Adrenal gland (tissue), 12 donors: ENCODE data around the gene DOP1A. TPM values are rescaled to one million over a fixed set of nuclear protein-coding genes. Genes with fewer than 3 reads are reported as not detected.

ENCODE experiments used
- DNase-seq, 7 donors: peaks; one replicate each; pipeline ENCODE4 v3.0.0-alpha.2; 2019 to 2020
- H3K27ac ChIP-seq, 5 donors: fragments of 200-600 bp; sonication (generic) in 4 of 5; 1 replicate in 3 of 5; 2 replicates in 2 of 5; pipeline versions ENCODE4 v1.5.1 to v1.8.0; 2016 to 2020; ENCODE audit warnings: mild to moderate bottlenecking in 1 of 5
- H3K27me3 ChIP-seq: fragments of 200-600 bp; 2 replicates; pipeline ENCODE4 v1.8.0; 2021
- H3K36me3 ChIP-seq, 2 donors: fragments of 200-600 bp; replicated peaks in 1 of 2; 1 replicate in 1 of 2; 2 replicates in 1 of 2; pipeline versions ENCODE4 v1.5.1 to v1.8.0; 2018 to 2022
- H3K4me1 ChIP-seq, 2 donors: fragments of 200-600 bp; replicated peaks in 1 of 2; 1 replicate in 1 of 2; 2 replicates in 1 of 2; pipeline versions ENCODE4 v1.5.1 to v1.8.0; 2018 to 2021
- H3K4me3 ChIP-seq, 4 donors: fragments of 200-600 bp; sonication (generic) in 3 of 4; one replicate each; pipeline ENCODE4 v1.5.1; 2016 to 2018
- H3K9me3 ChIP-seq, 3 donors: fragments of 200-600 bp; sonication (generic) in 1 of 3; replicated peaks in 1 of 3; 1 replicate in 2 of 3; 2 replicates in 1 of 3; pipeline versions ENCODE4 v1.5.1 to v1.8.0; 2016 to 2021
- POLR2A ChIP-seq, 2 donors: fragments of 450-650 bp; IDR thresholded peaks; one replicate each; pipeline ENCODE4 v1.6.1; 2017; ENCODE audit warnings: antibody characterized with exemption in 2 of 2, mild to moderate bottlenecking in 2 of 2, moderate library complexity in 1 of 2
- WGBS, 4 donors: extraction: QIAGEN DNeasy Blood & Tissue Kit in 2 of 4; methylation state at CpG; one replicate each; pipeline versions ENCODE4 v1.1.5 to v1.1.7; 2013 to 2017; 5-methylcytosine and 5-hydroxymethylcytosine counted together
- intact Hi-C, 2 donors: fragments of 100-400 bp; cut with DNase I; formaldehyde crosslinking; loops; one replicate each; pipeline versions ENCODE4 v1.14.1 to v1.15.0; 2022 to 2023
- polyA plus RNA-seq, 3 donors: library from polyadenylated mRNA; stranded (reverse); fragments of 200-250 nt in 2 of 3; fragments of 350-450 nt in 1 of 3; fragmentation: Illumina TruSeq in 1 of 3; extraction: RNeasy Lipid Tissue Mini Kit (QIAGEN cat#74804) in 1 of 3; gene quantifications; one replicate each; pipeline ENCODE4 v1.2.3, GENCODE V29; 2013 to 2014
- total RNA-seq, 9 donors: library from RNA; depleted of rRNA in 4 of 9; stranded (reverse); fragments of >200 nt in 4 of 9; fragments of 120-200 nt in 1 of 9; fragmentation: NEBNext Ultra II Directional in 1 of 9; extraction: Animal tissue kit (Norgen Biotek cat#: 25700) in 1 of 9; gene quantifications; one replicate each; pipeline versions ENCODE4 v1.1.0 to v1.2.4, GENCODE V29; 2013 to 2023
- TF ChIP-seq, protein P1 (sequence below), 6 experiments: fragments of 450-650 bp in 4 of 6; fragments of 200-600 bp in 2 of 6; sonication (generic) in 1 of 6; IDR thresholded peaks; 1 replicate in 5 of 6; 2 replicates in 1 of 6; pipeline versions ENCODE4 v1.5.1 to v1.8.0; 2016 to 2021; ENCODE audit warnings: antibody characterized with exemption in 6 of 6, mild to moderate bottlenecking in 2 of 6, moderate library complexity in 1 of 6
- donor health status: healthy with polysubstance abuse.
- donor health status: Bipolar disorder and iron deficiency.
- donor health status: DM: yes; HTN: yes; CAD: no.
- donor health status: DM: no; HTN: no; CAD: no.
- donor health status: DM: no; HTN: no; CAD: no.
- donor health status: DM: yes; HTN: yes; CAD: no.

Gene DOP1A
- total and polyA plus RNA-seq, 12 donors: 11.3 to 33.6 (median 17.8) TPM

DNA sequence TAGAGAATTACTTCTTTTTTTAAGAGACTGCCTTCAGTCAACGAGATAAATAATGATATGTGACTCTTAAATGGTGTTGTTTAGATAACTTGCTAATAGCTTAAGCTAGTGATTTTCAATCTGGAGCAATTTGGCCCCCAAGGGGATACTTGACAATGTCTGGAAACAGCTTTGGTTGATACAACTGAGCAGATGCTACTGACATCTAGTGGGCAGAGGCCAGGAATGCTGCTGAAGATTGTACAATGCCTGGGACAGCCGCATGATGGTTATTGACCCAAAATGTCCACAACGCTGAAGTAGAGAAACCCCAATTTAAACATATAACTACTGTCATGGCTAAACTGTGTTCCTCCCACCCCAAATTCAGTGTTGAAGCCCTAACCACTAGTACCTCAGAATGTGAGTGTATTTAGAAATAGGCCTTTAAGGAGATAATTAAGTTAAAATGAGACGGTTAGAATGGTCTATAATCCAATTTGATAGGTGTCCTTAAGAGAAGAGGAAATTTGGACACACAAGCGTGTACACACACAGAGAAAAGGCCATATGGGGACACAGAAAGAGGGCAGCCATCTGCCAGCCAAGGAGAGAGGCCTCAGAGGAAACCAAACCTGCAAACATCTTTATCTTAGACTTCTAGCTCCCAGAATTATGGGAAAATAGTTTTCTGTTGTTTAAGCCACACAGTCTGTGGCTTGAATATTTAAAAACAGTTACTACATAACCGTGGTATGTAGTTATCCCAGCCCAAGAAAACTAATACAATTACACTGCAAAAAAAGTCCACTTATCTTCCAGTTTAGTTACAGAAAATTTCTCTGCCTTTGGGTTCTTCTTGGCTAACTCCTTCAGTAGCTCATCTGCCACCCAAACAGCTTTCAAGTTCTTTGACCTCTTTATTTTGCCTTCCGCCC, 147.9 kb downstream of the DOP1A start:
- DNase-seq: peak; percentile 61 to 89 (median 68)
- TF ChIP-seq POLR2A (IDR thresholded peaks at IDR 0.05): no peak
- TF ChIP-seq, protein P1, sequence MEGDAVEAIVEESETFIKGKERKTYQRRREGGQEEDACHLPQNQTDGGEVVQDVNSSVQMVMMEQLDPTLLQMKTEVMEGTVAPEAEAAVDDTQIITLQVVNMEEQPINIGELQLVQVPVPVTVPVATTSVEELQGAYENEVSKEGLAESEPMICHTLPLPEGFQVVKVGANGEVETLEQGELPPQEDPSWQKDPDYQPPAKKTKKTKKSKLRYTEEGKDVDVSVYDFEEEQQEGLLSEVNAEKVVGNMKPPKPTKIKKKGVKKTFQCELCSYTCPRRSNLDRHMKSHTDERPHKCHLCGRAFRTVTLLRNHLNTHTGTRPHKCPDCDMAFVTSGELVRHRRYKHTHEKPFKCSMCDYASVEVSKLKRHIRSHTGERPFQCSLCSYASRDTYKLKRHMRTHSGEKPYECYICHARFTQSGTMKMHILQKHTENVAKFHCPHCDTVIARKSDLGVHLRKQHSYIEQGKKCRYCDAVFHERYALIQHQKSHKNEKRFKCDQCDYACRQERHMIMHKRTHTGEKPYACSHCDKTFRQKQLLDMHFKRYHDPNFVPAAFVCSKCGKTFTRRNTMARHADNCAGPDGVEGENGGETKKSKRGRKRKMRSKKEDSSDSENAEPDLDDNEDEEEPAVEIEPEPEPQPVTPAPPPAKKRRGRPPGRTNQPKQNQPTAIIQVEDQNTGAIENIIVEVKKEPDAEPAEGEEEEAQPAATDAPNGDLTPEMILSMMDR (IDR thresholded peaks at IDR 0.05): peak; percentile 68 to 87 (median 78)
- Histone ChIP-seq H3K9me3 (no peaks in the 10 kb centered on the region), H3K4me1 (peaks cover 0 to 12% of the 10 kb centered on the region in 2 donors), H3K36me3 (peaks cover 0 to 4% of the 10 kb centered on the region in 2 donors), H3K27ac (peak overlapping the region in 1 of 5 donors; percentile 24), H3K27me3 (no peaks in the 10 kb centered on the region), H3K4me3 (no peak overlapping the region)
- intact Hi-C loops: loop anchor here (10.0 kb wide), 1 partner anchor 151 kb away; the partner anchor contains the start of genes DOP1A (in 2 of the 2) and UBE3D (in 2 of the 2)
- 29 to 39% (median 30%) methylated on average over 7 of the region's 7 CpGs for WGBS, 4 donors

- H3K4me3 ChIP-seq: no peak overlapping the region
- peaks cover 0 to 12% of the 10 kb centered on the region in 2 donors for H3K4me1 ChIP-seq
- no peak overlapping the region for H3K27ac ChIP-seq
- peak in 2 of 7 donors; percentile 12 to 16 for DNase-seq
- H3K9me3 ChIP-seq: no peaks in the 10 kb centered on the region
- TF ChIP-seq POLR2A (IDR thresholded peaks at IDR 0.05): no peak
- TF ChIP-seq, protein P1 (IDR thresholded peaks at IDR 0.05): no peak
- intact Hi-C loops: loop anchor here (10.0 kb wide), 1 partner anchor 152 kb away; the partner anchor contains the start of genes DOP1A (in 2 of the 2) and UBE3D (in 2 of the 2)
- no peaks in the 10 kb centered on the region for H3K27me3 ChIP-seq
- peaks cover 0 to 4% of the 10 kb centered on the region in 2 donors for H3K36me3 ChIP-seq
These were observed 149.3 kb downstream of the DOP1A start for GRCh38 chr6:83216806-83217205.

Other genes starting within 250 kb of the DOP1A start
- gene UBE3D, start 1.8 kb upstream of the DOP1A start, total RNA-seq: 10 to 100 TPM in 2 of 9 donors, 1 to 10 TPM in 7; 1.3 to 12.3 (median 7.7) TPM
- gene UBE3D, start 1.8 kb upstream of the DOP1A start, polyA plus RNA-seq: 10 to 100 TPM in 1 of 3 donors, 1 to 10 TPM in 2; 3.1 to 15.9 (median 9.5) TPM
- 100 to 1,000 TPM in 1 of 9 donors, 10 to 100 TPM in 8; 19.7 to 124 (median 43.0) TPM for gene PGM3, start 125.6 kb downstream of the DOP1A start, total RNA-seq
- gene PGM3, start 125.6 kb downstream of the DOP1A start, polyA plus RNA-seq: 10 to 100 TPM; 14.7 to 78.5 (median 15.3) TPM
- 10 to 100 TPM in 1 of 9 donors, 1 to 10 TPM in 8; 4.6 to 12.0 (median 8.1) TPM for gene RWDD2A, start 125.7 kb downstream of the DOP1A start, total RNA-seq
- 10 to 100 TPM in 1 of 3 donors, 1 to 10 TPM in 2; 6.7 to 18.3 (median 7.3) TPM for gene RWDD2A, start 125.7 kb downstream of the DOP1A start, polyA plus RNA-seq